Stimulated activated CD4-positive, alpha-beta T cell treated with anti-CD3 and anti-CD28 coated beads, Interleukin-4, amount 100 ng/mL, for 48 hours (primary cell): ENCODE results near the gene EFCAB10.
"Not testable (repeated sequence)": the region's sequence is repeated elsewhere in the genome, so short reads cannot be mapped to it uniquely, and the experiment has no call there.

ENCODE experiments used
- DNase-seq, 2 donors: peaks; one replicate each; pipeline ENCODE4 v3.0.0-alpha.2; 2020; ENCODE audit warnings: low read depth in 2 of 2

Gene EFCAB10

GRCh38 chr7:105530546-105530945 lies 50.7 kb downstream of the EFCAB10 start:
- DNase-seq = no peak

DNA sequence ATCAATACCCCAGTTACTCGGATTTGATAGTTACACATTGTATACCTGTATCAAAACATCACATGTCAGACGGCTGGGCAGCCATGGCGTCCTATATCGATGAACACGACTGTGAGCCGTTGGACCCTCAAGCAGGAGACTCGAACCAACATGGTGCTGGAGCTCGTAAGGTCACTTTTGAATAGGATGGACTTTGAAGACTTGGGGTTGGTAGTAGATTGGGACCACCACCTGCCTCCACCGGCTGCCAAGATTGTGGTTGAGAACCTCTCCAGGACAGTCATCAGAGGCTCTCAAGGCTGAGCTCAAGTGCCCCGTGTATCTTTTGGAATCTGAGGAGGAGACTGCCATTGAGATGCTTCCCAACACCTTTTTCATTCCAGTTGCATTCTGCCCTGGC lies 51.2 kb downstream of the EFCAB10 start:
- no peak for DNase-seq

DNA sequence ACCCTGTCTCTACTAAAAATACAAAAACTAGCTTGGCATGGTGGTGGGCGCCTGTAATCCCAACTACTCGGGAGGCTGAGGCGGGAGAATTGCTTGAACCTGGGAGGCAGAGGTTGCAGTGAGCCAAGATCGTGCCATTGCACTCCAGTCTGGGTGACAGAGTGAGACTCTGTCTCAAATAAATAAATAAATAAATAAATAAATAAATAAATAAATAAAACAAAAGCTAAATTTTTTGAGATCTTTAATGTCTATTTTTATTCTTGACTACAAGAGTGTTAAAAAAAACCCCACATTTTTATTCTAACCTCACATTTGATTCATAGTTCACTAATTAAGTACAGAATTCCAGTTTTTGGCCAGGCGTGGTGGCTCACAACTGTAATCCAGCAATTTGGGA lies 53.6 kb downstream of the EFCAB10 start:
- DNase-seq = not testable (repeated sequence)

DNA sequence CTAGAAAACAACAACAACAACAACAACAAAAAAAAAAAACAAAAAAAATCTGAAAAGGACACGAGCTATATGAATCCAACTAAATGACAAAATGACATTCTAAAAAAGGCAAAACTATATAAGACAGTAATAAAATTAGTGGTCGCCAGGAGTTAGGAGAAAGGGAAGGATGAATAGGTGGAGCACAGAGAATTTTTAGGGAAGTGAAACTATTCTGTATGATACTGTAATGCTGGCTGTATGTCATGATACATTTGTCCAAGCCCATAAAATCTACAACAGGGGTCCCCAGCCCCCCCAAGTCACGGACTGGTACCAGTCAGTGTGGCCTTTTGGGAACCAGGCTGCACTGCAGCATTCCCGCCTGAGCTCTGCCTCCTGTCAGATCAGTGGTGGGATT lies 56.5 kb downstream of the EFCAB10 start:
- no peak for DNase-seq

DNA sequence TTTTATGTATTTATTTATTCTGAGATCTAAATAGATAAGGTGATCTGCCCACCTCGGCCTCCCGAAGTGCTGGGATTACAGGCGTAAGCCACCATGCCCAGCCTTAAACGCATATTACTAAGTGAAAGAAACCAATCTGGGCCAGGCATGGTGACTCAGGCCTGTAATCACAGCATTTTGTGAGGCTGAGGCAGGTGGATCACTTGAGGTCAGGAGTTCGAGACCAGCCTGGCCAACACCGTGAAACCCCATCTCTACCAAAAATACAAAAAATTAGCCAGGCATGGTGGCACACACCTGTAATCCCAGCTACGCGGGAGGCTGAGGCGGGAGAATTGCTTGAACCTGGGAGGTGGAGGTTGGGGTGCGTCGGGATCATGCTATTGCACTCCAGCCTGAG lies 56.9 kb downstream of the EFCAB10 start:
- DNase-seq = not testable (repeated sequence)

DNA sequence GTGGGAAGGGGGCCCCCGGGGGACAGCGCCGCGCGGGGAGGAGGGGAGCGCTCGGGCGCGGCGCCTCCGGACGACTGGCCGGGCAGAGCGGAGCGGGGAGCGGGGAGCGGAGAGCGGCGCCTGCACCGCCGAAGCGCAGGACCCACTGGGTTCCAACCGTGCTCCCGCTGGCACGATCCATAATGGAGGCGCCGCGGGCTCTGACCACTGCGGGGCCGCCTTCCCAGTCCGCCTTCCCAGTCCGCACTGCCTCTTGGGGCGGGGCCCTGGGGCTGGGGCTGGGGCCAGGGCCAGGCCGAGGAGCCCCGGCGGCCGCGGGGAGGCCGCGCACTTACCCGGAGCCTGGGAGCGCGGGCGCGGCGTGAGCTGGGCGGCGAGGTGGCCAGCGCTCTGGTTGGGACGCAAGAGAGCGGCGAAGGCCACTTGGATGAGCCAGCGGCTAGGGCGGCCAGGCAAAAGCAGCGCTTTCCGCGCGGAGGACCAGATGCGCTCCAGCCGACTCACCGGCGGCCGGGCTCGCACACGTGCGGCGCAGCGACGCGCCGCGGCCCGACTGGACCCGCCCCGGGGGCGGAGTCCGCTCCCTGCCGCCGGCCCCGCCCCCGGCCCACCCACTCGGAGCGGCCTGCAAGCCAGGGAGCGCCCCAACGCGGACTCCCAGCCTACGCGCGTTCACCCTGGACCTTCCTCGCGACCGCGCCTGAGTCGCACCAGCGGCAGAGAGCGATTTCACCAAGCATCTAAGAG lies 59.4 kb downstream of the EFCAB10 start, which contains the start of gene PUS7:
Gene PUS7 (minus strand): TSS at position 555 of the 747 bp plus-strand sequence. CDS start 13,759 bp downstream, outside the sequence.
- DNase-seq = peak; percentile 78 to 83

- DNase-seq = peak; percentile 44 to 46
Observed at GRCh38 chr7:105521027-105521716, 60.1 kb downstream of the EFCAB10 start.

DNA sequence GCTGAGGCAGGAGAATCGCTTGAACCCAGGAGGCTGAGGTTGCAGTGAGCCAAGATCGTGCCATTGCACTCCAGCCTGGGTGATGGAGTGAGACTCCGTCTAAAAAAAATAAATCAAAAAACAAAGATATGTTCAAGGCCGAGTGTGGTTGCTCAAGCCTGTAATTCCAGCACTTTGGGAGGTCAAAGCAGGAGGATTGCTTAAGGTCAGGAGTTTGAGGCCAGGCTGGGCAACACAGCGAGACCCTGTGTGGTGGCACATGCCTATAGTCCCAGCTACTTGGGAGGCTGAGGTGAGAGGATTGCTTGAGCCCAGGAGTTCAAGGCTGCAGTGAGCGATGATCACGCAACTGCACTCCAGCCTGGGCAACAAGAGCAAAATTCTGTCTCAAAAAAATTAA lies 60.7 kb downstream of the EFCAB10 start:
- not testable (repeated sequence) for DNase-seq

DNA sequence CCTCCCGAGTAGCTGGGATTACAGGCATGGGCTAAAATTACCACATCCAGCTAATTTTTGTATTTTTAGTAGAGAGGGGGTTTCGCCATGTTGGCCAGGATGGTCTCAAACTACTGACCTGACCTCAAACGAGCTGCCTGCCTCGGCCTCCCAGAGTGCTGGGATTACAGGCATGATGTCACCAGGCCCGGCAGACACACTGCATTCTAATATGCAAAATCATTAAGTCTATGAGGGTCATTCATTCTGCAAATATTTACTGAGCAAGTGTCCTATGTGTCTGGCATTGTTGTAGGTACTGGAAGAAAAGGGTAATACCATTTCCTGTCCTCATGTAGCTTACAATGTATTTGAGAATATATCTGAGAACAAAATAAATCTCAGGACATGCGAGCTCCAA lies 61.9 kb downstream of the EFCAB10 start:
- no peak for DNase-seq

GRCh38 chr7:105515610-105516009 lies 65.7 kb downstream of the EFCAB10 start:
- DNase-seq = not testable (repeated sequence)
